Measurements from ENCODE around the gene FANK1.

The FANK1 gene

DNA sequence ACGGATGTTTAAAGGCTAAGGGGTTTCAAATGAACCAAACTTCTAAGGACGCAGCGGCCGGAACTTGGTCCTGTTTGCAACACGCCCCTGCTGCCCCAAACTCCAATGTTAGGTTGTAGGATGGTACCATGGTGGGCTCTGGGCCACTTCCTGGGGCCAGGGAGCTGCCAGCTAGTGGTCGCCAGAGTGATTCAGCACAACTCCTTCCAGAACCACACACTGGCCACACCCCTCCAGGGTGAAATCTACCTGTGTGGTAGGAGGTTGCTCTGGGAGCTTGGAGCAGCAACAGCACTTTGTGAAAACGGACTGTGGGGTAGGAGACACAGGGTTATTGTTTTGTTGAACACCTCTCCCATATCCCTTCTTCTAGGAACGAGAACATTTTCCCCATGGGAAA, 161.1 kb downstream of the FANK1 start:
- DNase-seq (ENCODE audit: insufficient read length), result no peak
- TF ChIP-seq TAF1 (IDR thresholded peaks at IDR 0.05; ENCODE audit: borderline replicate concordance, low read depth, low read length), result no peak
- no peak for TF ChIP-seq POLR2A (IDR thresholded peaks at IDR 0.05; ENCODE audit: low read depth, low read length)
- no peak for TF ChIP-seq POLR2AphosphoS5 (IDR thresholded peaks at IDR 0.05; ENCODE audit: low read depth, low read length)
- FAIRE-seq, result no peak

DNA sequence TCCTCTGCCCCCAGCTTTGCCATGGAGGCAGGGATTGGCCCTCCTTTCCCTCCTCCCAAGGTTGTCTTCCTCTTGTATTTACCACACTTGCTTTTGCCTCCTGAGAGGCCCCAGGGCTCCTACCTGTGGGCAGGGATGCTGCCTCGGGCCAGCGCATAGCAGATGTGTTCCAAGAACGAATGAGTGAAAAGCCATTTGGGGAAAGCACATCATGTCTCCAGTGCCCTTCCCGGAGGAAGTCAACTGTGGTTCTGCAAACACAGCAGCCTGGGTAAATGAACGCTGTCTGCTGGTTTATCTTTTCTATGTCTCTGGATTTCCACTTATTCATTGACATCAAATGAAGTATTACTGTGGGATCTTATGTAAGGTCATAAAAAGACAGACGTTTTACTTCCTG, 161.7 kb downstream of the FANK1 start:
- TF ChIP-seq POLR2AphosphoS5 (IDR thresholded peaks at IDR 0.05; ENCODE audit: low read depth, low read length) (no peak), TAF1 (IDR thresholded peaks at IDR 0.05; ENCODE audit: borderline replicate concordance, low read depth, low read length) (no peak), POLR2A (IDR thresholded peaks at IDR 0.05; ENCODE audit: low read depth, low read length) (no peak)
- FAIRE-seq, result no peak
- no peak for DNase-seq (ENCODE audit: insufficient read length)

DNA sequence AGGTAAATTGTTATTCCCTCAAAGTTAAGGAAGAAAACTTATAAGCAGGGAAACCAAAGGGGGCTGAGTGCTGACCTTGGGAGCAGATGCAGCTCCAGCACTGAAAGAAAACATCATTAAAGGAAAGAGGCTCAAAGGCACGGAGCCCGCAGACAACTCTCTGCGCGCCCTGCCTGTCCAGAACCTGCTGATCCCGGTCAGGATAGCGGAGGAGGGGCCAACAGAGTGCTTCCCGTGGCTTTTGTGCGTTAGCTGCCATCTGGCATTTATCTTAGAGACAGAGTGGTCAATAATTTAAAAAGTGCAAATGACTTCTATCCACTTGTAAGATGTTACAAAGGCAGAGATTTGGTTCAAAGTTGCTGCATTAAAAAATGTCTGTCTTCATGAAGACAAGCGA, 162.1 kb downstream of the FANK1 start:
- FAIRE-seq, result no peak
- TF ChIP-seq POLR2AphosphoS5 (IDR thresholded peaks at IDR 0.05; ENCODE audit: low read depth, low read length) (no peak), TAF1 (IDR thresholded peaks at IDR 0.05; ENCODE audit: borderline replicate concordance, low read depth, low read length) (no peak), POLR2A (IDR thresholded peaks at IDR 0.05; ENCODE audit: low read depth, low read length) (no peak)

More for the DNA sequence above, 162.1 kb downstream of the FANK1 start:
- no peak for DNase-seq (ENCODE audit: insufficient read length)
